NCI-H69 (cell line): ENCODE data around the gene A2ML1.
"Not testable (repeated sequence)": the region's sequence is repeated elsewhere in the genome, so short reads cannot be mapped to it uniquely, and the experiment has no call there.

Experiments used
- DNase-seq: peaks from one replicate; lab custom pipeline; 2025; lab: John Stamatoyannopoulos, UW

Gene A2ML1

DNA sequence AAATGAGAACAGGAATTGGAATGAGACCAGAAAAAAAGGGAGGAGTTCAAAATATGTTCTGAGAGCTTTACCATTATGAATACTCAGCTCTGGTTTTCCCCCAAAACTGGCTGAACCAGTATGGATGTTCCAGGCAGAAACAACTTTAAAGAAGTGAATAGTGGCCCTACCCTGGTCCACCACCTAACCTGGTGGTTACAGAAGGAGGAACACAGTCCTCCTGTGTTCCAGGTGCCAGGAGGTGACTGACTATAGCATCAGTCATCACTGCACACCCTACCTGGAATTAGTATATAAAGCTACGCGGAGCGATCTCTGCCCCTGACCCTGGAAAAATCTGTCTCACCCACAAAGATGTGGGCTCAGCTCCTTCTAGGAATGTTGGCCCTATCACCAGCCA lies at the start of gene A2ML1:
TSS of gene A2ML1 (plus strand) at position 324 of the 400 bp plus-strand sequence. CDS start at position 355, 31 bp downstream.
- no peak for DNase-seq

DNA sequence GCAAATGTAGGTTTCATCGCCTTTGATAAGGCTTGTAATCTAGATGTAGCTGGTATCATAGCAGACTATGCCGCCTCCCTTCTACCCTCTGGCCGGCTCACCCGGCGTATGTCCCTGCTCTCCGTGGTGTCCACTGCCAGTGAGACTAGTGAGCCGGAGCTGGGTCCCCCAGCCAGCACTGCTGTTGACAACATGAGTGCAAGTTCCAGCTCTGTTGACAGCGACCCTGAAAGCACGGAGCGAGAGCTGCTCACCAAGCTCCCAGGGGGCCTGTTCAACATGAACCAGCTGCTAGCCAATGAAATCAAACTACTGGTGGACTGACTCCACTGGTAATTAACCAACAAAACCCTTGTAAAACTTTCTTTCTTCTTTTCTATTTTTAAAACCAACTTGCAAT lies 49.0 kb upstream of the A2ML1 start:
- DNase-seq: no peak

DNA sequence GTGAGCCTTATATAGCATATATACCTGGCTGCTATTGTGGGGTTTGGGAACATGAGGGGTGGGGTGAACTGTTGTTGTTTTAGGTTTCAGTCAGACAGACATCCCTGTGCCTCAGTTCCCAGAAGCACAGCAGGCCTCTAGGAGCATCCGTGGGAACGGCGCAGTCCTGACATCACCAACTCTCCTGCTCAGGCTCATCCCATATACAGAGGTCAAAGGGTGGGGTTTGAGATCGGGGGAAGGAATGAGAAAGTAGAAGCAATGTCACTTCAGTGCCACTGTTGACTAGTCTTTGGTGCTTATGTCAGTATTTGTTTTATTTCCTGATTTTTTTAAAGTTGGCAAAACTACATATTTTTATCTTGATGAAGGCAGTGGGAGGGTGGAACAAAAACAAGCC lies 43.1 kb upstream of the A2ML1 start:
- DNase-seq: no peak

DNA sequence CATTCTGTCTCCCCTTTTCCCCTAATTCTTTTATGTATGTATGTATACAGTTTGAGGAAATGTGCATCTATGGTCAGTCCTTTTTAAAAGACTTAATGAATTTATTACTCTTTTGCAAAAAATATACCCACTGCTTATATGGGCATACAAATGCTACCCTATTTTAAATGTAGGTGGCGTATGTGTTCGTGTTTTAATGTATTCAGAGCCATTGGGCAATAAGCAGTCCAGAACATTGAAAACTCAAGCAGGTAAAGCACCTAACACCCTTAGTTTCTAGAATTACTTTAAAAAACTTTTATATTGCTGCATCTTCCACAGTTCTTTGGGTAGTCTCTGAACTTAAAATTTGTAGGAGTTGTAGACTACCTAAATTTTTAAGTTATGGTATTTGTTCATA lies 42.6 kb upstream of the A2ML1 start:
- DNase-seq: peak; percentile 1

DNA sequence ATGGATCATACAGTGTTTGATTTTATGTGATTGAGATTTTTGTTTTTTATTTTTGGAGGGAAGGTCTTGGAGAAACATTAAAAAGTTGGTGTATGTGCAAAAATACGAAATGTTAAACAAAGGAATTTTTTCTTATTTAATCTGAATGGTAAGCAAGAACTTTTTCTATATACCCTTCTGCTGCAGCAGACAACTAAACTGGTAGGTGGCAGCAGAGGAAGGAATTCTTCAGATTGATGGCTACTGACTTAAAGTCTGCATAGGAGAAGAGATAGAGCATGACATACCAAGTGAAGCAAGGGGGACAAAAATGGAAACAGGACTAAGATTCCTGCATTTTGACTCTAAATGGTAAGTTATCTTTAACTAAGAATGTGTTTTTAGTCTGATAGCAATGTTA lies 42.0 kb upstream of the A2ML1 start:
- DNase-seq: peak; percentile 1

DNA sequence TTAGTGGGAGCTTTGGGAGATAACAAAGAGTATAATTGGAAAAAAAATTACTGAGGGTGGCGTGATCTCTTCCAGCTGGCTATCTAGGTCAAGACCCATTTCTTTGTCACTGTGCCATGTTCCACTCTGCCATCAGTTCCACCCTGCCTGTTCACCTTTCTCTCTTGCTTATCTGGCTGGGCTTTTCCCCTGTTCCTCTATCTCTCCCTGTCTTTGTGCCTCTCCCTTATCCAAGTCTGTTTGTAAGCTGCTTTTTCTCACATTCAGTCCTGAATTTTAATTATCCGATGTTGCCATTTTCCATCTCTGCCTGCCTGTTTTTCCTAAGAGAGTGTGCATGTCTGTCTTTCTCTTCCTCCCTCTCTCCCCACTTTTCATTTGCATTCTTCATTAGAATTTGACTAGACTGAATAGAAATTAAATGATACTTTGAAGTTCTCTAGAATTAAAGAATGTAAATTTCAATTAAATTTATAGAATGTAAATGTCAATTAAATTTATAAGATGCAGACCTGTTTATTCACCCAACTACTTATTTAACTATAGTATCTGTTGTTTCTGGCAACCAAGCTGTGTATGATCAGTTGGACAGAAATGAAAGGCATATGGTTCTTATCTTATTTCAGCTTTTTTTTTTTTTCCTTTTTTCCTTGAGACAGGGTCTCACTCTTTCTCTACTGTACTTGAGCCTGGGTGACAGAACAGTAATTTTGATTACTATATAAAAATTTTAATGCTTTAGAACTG lies 40.9 kb upstream of the A2ML1 start:
- no peak for DNase-seq

DNA sequence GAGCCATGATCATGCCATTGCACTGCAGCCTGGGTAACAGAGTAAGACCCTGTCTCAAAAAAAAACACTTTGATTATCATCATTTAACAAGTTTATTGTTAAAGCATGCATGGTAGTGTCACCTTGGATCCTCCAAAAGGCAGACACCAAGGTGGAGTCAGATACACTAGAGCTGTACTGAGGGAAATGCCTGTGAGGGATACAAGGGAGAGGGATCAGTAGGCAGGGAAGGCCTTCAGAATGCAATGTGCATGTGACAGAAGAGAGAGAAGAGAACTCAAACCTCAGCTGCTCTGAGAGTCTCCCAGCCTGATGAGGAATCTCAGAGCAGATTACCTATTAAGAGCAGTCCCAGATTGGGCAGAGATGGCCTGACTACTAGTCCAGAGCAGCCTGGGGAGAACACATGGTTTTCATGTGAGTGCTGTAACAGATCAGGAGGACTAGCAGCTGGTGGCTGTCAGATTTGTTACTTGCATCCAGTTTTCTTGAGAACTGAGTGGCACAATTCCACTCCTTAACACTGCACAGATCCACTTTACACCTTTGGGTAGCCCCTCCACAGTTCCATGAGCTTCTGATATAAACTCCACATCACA lies 38.0 kb upstream of the A2ML1 start:
- no peak for DNase-seq

DNA sequence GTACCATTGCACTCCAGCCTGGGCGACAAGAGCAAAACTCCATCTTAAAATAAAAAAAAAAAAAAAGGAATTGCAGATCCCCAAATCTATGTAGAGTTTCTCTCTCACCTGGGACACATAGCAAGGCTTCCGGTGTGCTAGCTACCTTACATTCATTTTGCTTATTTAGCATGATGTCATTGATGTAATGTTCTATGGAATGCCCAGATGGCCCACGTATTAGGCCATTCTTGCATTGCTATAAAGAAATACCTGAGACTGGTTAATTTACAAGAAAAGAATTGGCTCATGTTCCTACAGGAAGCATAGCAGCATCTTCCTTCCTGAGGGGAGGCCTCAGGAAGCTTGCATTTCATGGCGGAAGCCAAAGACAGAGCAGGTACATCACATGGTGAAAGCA lies 36.9 kb upstream of the A2ML1 start:
- DNase-seq: no peak

DNA sequence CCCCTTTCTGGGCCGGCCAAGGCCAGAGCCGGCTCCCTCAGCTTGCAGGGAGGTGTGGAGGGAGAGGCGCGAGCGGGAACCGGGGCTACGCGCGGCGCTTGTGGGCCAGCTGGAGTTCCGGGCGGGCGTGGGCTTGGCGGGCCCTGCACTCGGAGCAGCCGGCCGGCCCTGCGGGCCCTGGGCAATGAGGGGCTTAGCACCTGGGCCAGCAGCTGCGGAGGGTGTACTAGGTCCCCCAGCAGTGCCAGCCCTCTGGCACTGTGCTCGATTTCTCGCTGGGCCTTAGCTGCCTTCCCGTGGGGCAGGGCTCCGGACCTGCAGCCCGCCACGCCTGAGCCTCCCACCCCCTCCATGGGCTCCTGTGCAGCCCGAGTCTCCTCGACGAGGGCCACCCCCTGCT lies 35.2 kb upstream of the A2ML1 start:
- not testable (repeated sequence) for DNase-seq

DNA sequence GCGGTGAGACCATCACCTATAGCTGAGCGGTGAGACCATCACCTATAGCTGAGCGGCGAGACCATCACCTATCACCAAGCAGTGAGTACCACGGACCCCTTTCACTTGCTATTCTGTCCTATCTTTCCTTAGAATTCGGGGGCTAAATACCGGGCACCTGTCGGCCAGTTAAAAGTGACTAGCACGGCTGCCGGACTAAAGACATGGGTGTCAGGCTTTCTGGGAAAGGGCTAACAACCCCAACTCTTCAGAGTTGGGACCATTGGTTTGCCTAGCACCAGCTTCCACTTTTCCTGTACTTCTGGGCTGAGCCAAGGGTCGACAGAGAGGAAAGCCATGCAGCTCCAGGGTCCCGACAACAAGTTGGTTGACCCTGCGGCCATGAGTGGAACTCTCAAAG lies 33.7 kb upstream of the A2ML1 start:
- not testable (repeated sequence) for DNase-seq

DNA sequence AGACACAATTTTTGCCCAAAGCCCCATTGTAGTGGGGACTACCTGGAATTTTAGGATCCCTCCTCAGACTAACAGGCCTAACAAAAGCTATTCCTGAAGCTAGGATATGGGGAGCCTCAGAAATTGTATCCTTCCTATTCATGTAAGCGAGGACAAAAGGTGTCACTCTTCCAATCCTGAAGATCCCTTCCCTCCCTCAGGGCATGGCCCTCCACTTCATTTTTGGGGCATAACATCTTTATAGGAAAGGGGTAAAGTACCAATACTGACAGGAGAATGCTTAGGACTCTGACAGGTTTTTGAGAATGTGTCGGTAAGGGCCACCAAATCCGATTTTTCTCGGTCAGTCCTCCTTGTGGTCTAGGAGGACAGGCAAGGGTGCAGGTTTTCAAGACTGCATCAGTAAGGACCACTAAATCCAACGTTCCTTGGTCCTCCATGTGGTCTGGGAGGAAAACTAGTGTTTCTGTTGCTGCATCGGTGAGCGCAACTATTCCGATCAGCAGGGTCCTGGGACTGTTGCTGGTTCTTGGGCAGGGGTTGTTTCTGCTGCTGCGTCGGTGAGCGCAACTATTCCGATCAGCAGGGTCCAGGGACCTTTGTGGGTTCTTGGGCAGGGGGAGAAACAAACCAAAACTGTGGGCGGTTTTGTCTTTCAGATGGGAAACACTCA lies 32.9 kb upstream of the A2ML1 start:
- not testable (repeated sequence) for DNase-seq

DNA sequence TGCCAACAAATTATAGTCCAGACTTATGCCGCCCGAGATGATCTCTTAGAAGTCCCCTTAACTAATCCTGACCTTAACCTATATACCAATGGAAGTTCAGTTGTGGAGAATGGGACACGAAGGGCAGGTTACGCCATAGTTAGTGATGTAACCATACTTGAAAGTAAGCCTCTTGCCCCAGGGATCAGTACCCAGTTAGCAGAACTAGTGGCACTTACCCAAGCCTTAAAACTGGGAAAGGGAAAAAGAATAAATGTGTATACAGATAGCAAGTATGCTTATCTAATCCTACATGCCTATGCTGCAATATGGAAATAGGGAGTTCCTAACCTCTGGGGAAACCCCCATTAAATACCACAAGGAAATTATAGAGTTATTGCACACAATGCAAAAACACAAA lies 29.2 kb upstream of the A2ML1 start:
- not testable (repeated sequence) for DNase-seq

DNA sequence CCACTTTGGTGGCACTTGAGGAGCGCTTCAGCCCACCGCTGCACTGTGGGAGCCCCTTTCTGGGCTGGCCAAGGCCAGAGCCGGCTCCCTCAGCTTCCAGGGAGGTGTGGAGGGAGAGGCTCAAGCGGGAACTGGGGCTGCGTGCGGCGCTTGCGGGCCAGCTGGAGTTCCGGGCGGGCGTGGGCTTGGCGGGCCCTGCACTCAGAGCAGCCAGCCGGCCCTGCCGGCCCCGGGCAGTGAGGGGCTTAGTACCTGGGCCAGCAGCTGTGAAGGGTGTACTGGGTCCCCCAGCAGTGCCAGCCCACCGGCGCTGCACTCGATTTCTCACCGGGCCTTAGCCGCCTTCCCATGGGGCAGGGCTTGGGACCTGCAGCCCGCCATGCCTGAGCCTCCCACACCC lies 27.8 kb upstream of the A2ML1 start:
- not testable (repeated sequence) for DNase-seq

DNA sequence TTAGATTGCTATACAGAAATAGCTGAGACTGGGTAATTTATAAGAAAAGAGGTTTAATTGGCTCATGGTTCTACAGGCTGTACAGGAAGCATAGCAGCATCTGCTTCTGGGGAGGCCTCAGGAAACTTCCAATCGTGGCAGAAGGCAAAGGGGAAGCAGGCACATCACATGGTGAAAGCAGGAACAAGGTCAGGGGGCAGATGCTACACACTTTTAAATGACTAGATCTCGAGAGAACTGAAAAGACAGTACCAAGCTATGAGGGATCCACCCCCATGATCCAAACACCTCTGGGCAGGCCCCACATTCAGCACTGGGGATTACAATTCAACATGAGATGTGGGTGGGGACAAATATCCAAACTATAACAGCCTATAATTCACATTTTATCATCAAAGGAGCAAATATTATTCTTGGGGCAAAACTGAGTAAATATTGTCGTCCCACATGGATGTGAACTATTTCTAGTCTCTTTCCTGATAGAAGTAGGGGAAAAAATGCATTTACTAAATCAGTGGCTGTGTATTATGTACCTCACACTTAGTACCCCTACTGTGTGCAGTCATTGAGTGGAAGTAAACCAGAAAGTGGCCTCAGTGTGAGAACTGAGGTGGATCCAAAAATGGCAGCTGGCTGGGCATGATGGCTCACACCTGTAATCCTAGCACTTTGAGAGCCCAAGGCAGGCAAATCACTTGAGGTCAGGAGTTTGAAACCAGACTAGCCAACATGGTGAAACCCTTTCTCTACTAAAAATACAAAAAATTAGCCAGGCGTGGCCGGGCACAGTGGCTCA lies 25.4 kb upstream of the A2ML1 start:
- no peak for DNase-seq

DNA sequence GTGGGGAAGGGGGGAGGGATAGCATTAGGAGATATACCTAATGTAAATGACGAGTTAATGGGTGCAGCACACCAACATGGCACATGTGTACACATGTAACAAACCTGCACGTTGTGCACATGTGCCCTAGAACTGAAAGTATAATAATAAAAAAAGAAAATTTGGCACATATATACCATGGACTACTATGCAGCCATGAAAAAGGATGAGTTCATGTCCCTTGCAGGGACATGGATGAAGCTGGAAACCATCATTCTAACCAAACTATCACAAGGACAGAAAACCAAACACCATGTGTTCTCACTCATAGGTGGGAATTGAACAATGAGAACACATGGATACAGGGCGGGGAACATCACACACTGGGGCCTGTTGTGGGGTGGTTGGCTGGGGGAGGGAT lies 21.2 kb upstream of the A2ML1 start:
- DNase-seq: not testable (repeated sequence)

DNA sequence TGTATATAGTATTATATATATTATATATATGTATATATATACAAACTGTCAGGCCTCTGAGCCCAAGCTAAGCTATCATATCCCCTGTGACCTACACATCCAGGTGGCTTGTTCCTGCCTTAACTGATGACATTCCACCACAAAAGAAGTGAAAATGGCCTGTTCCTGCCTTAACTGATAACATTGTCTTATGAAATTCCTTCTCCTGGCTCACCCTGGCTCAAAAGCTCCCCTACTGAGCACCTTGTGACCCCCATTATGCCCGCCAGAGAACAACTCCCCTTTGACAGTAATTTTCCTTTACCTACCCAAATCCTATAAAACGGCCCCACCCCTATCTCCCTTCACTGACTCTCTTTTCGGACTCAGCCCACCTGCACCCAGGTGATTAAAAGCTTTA lies 17.6 kb upstream of the A2ML1 start:
- not testable (repeated sequence) for DNase-seq

DNA sequence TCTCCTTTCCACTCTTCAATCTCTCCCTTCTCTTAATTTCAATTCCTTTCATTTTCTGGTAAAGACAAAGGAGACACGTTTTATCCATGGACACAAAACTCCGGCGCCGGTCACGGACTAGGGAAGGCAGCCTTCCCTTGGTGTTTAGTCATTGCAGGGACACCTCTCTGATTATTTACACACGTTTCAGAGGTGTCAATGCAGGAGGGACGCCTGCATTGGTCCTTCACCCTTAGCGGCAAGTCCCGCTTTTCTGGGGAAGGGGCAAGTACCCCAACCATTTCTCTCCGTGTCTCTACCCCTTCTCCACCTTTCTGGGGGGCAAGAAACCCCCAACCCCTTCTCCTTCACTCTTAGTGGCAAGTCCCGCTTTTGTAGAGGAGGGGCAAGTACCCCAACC lies 16.9 kb upstream of the A2ML1 start:
- not testable (repeated sequence) for DNase-seq

DNA sequence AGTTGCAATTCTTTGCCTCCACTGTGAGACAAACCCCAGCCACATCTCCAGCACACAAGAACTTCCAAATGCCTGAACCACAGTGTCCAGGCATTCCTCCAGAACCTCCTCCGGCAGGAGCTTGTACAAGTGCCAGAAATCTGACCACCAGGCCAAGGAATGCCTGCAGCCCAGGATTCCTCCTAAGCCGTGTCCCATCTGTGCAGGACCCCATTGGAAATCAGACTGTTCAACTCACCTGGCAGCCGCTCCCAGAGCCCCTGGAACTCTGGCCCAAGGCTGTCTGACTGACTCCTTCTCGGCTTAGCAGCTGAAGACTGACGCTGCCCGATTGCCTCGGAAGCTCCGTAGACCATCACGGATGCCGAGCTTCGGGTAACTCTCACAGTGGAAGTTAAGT lies 15.3 kb upstream of the A2ML1 start:
- not testable (repeated sequence) for DNase-seq

DNA sequence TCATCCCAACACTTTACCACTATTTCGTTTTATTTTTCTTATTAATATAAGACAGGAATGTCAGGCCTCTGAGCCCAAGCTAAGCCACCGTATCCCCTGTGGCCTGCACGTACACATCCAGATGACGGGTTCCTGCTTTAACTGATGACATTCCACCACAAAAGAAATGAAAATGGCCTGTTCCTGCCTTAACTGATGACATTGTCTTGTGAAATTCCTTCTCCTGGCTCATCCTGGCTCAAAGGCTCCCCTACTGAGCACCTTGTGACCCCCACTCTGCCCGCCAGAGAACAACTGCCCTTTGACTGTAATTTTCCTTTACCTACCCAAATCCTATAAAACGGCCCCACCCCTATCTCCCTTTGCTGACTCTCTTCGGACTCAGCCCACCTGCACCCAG lies 12.3 kb upstream of the A2ML1 start:
- DNase-seq: not testable (repeated sequence)

DNA sequence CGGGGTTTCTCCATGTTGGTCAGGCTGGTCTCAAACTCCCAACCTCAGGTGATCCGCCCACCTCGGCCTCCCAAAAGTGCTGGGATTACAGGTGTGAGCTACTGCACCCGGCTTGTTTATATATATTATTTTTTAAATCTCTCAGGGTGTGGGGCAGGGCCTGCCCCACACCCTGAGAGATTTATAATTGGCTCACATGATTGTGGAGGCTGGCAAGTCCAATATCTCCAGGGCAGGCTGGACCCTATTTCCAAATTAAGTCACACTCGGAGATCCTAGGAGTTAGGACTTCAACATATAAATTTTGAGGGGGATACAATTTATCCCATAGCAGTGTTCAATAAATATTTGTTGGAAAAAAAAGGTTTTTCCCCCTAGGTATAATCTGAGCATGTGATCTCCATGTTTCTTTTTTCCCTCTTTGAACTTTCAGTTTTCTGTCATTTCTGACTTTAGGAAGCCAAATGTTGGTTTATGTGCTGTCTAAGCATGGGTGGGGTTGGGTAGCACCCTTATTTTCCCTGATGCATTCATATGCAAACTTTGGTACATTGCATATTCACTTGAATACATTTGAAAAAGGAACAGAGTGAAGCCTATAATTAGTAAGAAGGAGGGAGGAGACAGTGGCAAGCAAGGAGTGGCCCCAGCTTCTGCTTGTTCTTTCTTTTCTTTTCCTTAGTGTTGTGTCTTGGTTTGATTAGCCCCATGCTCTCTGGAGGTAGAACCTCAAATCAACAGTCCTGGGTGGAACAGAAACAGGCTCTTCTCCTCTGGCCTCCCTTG lies 8.7 kb upstream of the A2ML1 start:
- DNase-seq: no peak

DNA sequence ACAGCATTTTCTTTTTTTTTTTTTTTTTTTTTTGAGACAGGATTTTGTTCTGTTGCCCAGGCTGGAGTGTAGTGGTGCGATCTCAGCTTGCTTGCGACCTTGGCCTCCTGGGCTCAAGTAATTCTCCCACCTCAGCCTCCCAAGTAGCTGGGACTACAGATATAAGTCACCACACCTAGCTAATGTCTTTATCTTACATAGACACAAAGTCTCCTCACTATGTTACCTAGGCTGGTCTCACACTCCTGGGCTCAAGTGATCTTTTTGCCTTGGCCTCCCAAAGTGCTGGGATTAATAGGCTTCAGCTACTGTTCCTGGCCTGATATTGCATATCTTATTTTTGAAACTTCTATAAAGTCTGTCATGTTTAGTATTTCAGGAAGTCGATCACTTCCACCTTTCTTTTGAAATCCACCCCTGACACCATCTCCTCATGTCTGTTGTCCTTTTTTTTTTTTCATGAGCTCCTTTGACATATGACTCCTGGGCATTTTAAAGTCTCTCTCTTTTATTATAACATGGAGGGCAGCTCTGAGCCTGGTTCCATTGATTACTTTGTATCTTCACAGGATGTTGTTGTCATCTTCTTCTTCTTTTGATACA lies 5.9 kb upstream of the A2ML1 start:
- no peak for DNase-seq
